GM23338 (cell line): Measurements from ENCODE around the gene TKFC.

Experiments used
- POLR2AphosphoS5 ChIP-seq: IDR thresholded peaks from 2 replicates; pipeline ENCODE4 v1.6.1; 2016; ENCODE audit warnings: antibody characterized with exemption, low read depth
- TF ChIP-seq, protein P1 (sequence below), 2 experiments: fragments of 200-600 bp in 1 of 2; sonication (generic) in 1 of 2; conservative IDR thresholded peaks; 2 replicates each; pipeline versions ENCODE4 v1.5.1 to v1.6.1; 2016 to 2017; ENCODE audit warnings: antibody characterized with exemption in 2 of 2, low read depth in 2 of 2, mild to moderate bottlenecking in 2 of 2, moderate library complexity in 1 of 2

- TF ChIP-seq, protein P1, sequence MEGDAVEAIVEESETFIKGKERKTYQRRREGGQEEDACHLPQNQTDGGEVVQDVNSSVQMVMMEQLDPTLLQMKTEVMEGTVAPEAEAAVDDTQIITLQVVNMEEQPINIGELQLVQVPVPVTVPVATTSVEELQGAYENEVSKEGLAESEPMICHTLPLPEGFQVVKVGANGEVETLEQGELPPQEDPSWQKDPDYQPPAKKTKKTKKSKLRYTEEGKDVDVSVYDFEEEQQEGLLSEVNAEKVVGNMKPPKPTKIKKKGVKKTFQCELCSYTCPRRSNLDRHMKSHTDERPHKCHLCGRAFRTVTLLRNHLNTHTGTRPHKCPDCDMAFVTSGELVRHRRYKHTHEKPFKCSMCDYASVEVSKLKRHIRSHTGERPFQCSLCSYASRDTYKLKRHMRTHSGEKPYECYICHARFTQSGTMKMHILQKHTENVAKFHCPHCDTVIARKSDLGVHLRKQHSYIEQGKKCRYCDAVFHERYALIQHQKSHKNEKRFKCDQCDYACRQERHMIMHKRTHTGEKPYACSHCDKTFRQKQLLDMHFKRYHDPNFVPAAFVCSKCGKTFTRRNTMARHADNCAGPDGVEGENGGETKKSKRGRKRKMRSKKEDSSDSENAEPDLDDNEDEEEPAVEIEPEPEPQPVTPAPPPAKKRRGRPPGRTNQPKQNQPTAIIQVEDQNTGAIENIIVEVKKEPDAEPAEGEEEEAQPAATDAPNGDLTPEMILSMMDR (conservative IDR thresholded peaks at IDR 0.05; ENCODE audit: low read depth in 2 of 2): no peak
- no peak for TF ChIP-seq POLR2AphosphoS5
Measured at GRCh38 chr11:61377461-61378160, 44.6 kb downstream of the TKFC start.
